Renal cortex interstitium (tissue), 11 donors: Measurements from ENCODE around the gene ENOX2. TPM values are rescaled to one million over a fixed set of nuclear protein-coding genes. Genes with fewer than 3 reads are reported as not detected.
"Not testable (repeated sequence)": the region's sequence is repeated elsewhere in the genome, so short reads cannot be mapped to it uniquely, and the experiment has no call there.

Source experiments
- DNase-seq, 11 donors: peaks; one replicate each; pipeline ENCODE4 v3.0.0-alpha.2; 2013; ENCODE audit warnings: low read depth in 9 of 11, low spot score in 4 of 11; ENCODE audit errors: extremely low read depth in 1 of 11
- polyA plus RNA-seq, 3 donors: library from polyadenylated mRNA; unstranded; fragments of 120-200 nt; gene quantifications; one replicate each; pipeline ENCODE4 v1.2.1, GENCODE V29; 2013; ENCODE audit not compliant: insufficient read length in 3 of 3

ENOX2 gene
- polyA plus RNA-seq, 3 donors, result 15.8 to 20.1 (median 18.0) TPM

- DNase-seq, result no peak
Measured at GRCh38 chrX:130834830-130835229, 68.2 kb downstream of the ENOX2 start.

GRCh38 chrX:130834149-130834548 lies 68.9 kb downstream of the ENOX2 start:
- DNase-seq, result no peak

- DNase-seq, result no peak
Measured at GRCh38 chrX:130831347-130831722, 71.7 kb downstream of the ENOX2 start.

- no peak for DNase-seq
Measured at GRCh38 chrX:130830599-130831346, 72.2 kb downstream of the ENOX2 start.

GRCh38 chrX:130829526-130830515 lies 73.2 kb downstream of the ENOX2 start:
- DNase-seq, result no peak

- DNase-seq, result no peak
Measured at GRCh38 chrX:130828641-130829040, 74.4 kb downstream of the ENOX2 start.

GRCh38 chrX:130827648-130828047 lies 75.4 kb downstream of the ENOX2 start:
- no peak for DNase-seq

- no peak for DNase-seq
Measured at GRCh38 chrX:130826249-130826648, 76.8 kb downstream of the ENOX2 start.

- DNase-seq, result no peak
Measured at GRCh38 chrX:130825525-130825924, 77.5 kb downstream of the ENOX2 start.

GRCh38 chrX:130819367-130819766 lies 83.6 kb downstream of the ENOX2 start:
- DNase-seq, result not testable (repeated sequence)

GRCh38 chrX:130813932-130814331 lies 89.1 kb downstream of the ENOX2 start:
- not testable (repeated sequence) for DNase-seq

- no peak for DNase-seq
Measured at GRCh38 chrX:130810561-130810960, 92.4 kb downstream of the ENOX2 start.

- DNase-seq, result no peak
Measured at GRCh38 chrX:130805903-130806302, 97.1 kb downstream of the ENOX2 start.

- no peak for DNase-seq
Measured at GRCh38 chrX:130803537-130803936, 99.5 kb downstream of the ENOX2 start.

- no peak for DNase-seq
Measured at GRCh38 chrX:130801901-130802300, 101.1 kb downstream of the ENOX2 start.

- DNase-seq, result no peak
Measured at GRCh38 chrX:130799393-130799792, 103.6 kb downstream of the ENOX2 start.

- DNase-seq, result no peak
Measured at GRCh38 chrX:130793975-130794374, 109.0 kb downstream of the ENOX2 start.

- DNase-seq, result not testable (repeated sequence)
Measured at GRCh38 chrX:130791870-130792269, 111.1 kb downstream of the ENOX2 start.

- DNase-seq, result no peak
Measured at GRCh38 chrX:130789793-130790192, 113.2 kb downstream of the ENOX2 start.
